ENCODE data around the gene CDON. TPM values are rescaled to one million over a fixed set of nuclear protein-coding genes. Genes with fewer than 3 reads are reported as not detected.
A peak's percentile ranks its signal among the peaks of the same experiment; 100 is the strongest.

CDON gene
- polyA plus RNA-seq, 3 donors = 0.01 TPM; not detected in 2

DNA sequence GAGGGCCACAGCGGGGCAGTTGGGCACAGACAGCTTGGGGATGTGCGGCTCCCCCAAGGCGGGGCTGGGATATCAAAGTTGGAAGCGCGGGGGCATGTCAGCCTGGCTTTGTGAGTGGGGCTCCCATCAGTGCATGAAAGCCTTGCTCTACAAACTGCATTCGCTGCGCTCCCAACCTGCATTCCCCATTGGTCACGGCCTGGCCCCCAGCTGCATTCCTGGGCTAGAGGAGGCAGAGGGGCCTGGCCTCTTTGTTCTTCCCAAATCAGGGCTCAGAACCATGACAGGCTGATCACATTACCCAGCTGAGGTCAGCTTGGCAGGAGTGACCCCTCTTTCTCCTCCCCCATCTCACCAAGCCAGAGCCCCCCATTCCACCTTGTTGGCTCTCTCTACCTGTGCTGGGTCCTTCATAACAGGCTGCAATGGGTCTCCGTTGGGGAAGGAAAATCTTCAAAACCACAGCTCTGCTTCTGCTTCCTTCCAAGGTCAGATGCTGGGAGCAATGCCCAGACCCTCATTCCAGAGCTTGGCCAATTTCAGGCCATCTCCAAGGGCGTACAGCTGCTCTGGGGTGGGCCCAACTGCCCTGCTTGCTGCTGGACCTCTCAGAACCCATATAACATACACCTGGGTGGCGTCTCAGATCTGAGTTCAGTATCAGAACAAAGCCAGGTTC is 38.7 kb upstream of the CDON start:
- Mint-ChIP-seq H3K36me3 (no peaks in the 10 kb centered on the region), H3K9me3 (peaks cover 0 to 2% (median 0%) of the 10 kb centered on the region in 7 donors), H3K27me3 (ENCODE audit: low read depth in 3 of 3) (peaks cover 3 to 7% (median 5%) of the 10 kb centered on the region in 3 donors), H3K4me1 (peaks cover 15% of the 10 kb centered on the region), H3K27ac (peak overlapping the region in 1 of 7 donors; percentile 47), H3K4me3 (no peak overlapping the region)
- no peaks in the 10 kb centered on the region for H3K27me3 ChIP-seq (ENCODE audit: control insufficient read depth in 2 of 2, insufficient read depth in 2 of 2, low read length in 2 of 2)
- no peak overlapping the region for H3K27ac ChIP-seq (ENCODE audit: low read depth in 1 of 2, low read length in 2 of 2)
- H3K4me3 ChIP-seq (replicated peaks in 1 of 3; ENCODE audit: low read depth in 2 of 3, low read length in 3 of 3) = no peak overlapping the region
- TF ChIP-seq, protein P1, sequence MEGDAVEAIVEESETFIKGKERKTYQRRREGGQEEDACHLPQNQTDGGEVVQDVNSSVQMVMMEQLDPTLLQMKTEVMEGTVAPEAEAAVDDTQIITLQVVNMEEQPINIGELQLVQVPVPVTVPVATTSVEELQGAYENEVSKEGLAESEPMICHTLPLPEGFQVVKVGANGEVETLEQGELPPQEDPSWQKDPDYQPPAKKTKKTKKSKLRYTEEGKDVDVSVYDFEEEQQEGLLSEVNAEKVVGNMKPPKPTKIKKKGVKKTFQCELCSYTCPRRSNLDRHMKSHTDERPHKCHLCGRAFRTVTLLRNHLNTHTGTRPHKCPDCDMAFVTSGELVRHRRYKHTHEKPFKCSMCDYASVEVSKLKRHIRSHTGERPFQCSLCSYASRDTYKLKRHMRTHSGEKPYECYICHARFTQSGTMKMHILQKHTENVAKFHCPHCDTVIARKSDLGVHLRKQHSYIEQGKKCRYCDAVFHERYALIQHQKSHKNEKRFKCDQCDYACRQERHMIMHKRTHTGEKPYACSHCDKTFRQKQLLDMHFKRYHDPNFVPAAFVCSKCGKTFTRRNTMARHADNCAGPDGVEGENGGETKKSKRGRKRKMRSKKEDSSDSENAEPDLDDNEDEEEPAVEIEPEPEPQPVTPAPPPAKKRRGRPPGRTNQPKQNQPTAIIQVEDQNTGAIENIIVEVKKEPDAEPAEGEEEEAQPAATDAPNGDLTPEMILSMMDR (IDR thresholded peaks at IDR 0.05) = no peak
- H3K36me3 ChIP-seq (replicated peaks in 1 of 2; ENCODE audit: control insufficient read depth in 1 of 2, insufficient read depth in 2 of 2, low read length in 2 of 2) = no peaks in the 10 kb centered on the region
- no peak for DNase-seq
- H3K9me3 ChIP-seq (replicated peaks in 1 of 2; ENCODE audit: control insufficient read depth in 1 of 2, insufficient read depth in 1 of 2, low read length in 2 of 2) = no peaks in the 10 kb centered on the region
- H4K20me1 ChIP-seq (ENCODE audit: insufficient read depth, low read length) = no peaks in the 10 kb centered on the region
- intact Hi-C loops (cut with micrococcal nuclease) = no loop called here
- no peaks in the 10 kb centered on the region for H3K4me1 ChIP-seq (ENCODE audit: control insufficient read depth in 1 of 2, insufficient read depth in 2 of 2, low read length in 2 of 2)
- WGBS (ENCODE audit: insufficient coverage) = 83% methylated on average over 8 of the region's 11 CpGs
- no peak overlapping the region for H3K4me2 ChIP-seq (replicated peaks; ENCODE audit: extremely low read depth, low read length, poor library complexity, severe bottlenecking)
- H3K79me2 ChIP-seq (ENCODE audit: insufficient read depth, low read length) = no peaks in the 10 kb centered on the region
- no peak overlapping the region for H3K9ac ChIP-seq (ENCODE audit: insufficient read depth, low read length, poor library complexity, severe bottlenecking)
- H2AFZ ChIP-seq (ENCODE audit: insufficient read depth, low read depth, low read length, poor library complexity, severe bottlenecking) = no peak overlapping the region

GRCh38 chr11:126100716-126101115 is 38.0 kb upstream of the CDON start:
- no peak overlapping the region for H3K27ac ChIP-seq (ENCODE audit: low read depth in 1 of 2, low read length in 2 of 2)
- Mint-ChIP-seq H3K27ac (no peak overlapping the region), H3K36me3 (no peaks in the 10 kb centered on the region), H3K4me1 (peaks cover 15% of the 10 kb centered on the region), H3K9me3 (peaks cover 0 to 2% (median 0%) of the 10 kb centered on the region in 7 donors), H3K27me3 (ENCODE audit: low read depth in 3 of 3) (peaks cover 0 to 5% (median 5%) of the 10 kb centered on the region in 3 donors), H3K4me3 (no peak overlapping the region)
- no peak overlapping the region for H3K4me2 ChIP-seq (replicated peaks; ENCODE audit: extremely low read depth, low read length, poor library complexity, severe bottlenecking)
- H3K4me1 ChIP-seq (ENCODE audit: control insufficient read depth in 1 of 2, insufficient read depth in 2 of 2, low read length in 2 of 2) = no peaks in the 10 kb centered on the region
- no peak overlapping the region for H2AFZ ChIP-seq (ENCODE audit: insufficient read depth, low read depth, low read length, poor library complexity, severe bottlenecking)
- no peaks in the 10 kb centered on the region for H3K79me2 ChIP-seq (ENCODE audit: insufficient read depth, low read length)
- no peak for DNase-seq
- no peak overlapping the region for H3K4me3 ChIP-seq (replicated peaks in 1 of 3; ENCODE audit: low read depth in 2 of 3, low read length in 3 of 3)
- no peaks in the 10 kb centered on the region for H3K27me3 ChIP-seq (ENCODE audit: control insufficient read depth in 2 of 2, insufficient read depth in 2 of 2, low read length in 2 of 2)
- intact Hi-C loops (cut with micrococcal nuclease) = no loop called here
- no peaks in the 10 kb centered on the region for H4K20me1 ChIP-seq (ENCODE audit: insufficient read depth, low read length)
- no peaks in the 10 kb centered on the region for H3K9me3 ChIP-seq (replicated peaks in 1 of 2; ENCODE audit: control insufficient read depth in 1 of 2, insufficient read depth in 1 of 2, low read length in 2 of 2)
- TF ChIP-seq, protein P1 (IDR thresholded peaks at IDR 0.05) = no peak
- H3K9ac ChIP-seq (ENCODE audit: insufficient read depth, low read length, poor library complexity, severe bottlenecking) = no peak overlapping the region
- H3K36me3 ChIP-seq (replicated peaks in 1 of 2; ENCODE audit: control insufficient read depth in 1 of 2, insufficient read depth in 2 of 2, low read length in 2 of 2) = no peaks in the 10 kb centered on the region
- WGBS (ENCODE audit: insufficient coverage) = no CpG with 5 or more reads among the region's 5 CpGs

Measured in CD14-positive monocyte (primary cell).